GM19328 (cell line): ENCODE results near the gene A1CF.
"Not testable (repeated sequence)": the region's sequence is repeated elsewhere in the genome, so short reads cannot be mapped to it uniquely, and the experiment has no call there.

ENCODE experiments used
- ATAC-seq: cut with Tn5 transposase; IDR thresholded peaks from one replicate; pipeline ENCODE4 v1.9.1; 2021; ENCODE audit warnings: mild to moderate bottlenecking, moderate library complexity; ENCODE audit not compliant: unreplicated experiment

A1CF gene, protein sequence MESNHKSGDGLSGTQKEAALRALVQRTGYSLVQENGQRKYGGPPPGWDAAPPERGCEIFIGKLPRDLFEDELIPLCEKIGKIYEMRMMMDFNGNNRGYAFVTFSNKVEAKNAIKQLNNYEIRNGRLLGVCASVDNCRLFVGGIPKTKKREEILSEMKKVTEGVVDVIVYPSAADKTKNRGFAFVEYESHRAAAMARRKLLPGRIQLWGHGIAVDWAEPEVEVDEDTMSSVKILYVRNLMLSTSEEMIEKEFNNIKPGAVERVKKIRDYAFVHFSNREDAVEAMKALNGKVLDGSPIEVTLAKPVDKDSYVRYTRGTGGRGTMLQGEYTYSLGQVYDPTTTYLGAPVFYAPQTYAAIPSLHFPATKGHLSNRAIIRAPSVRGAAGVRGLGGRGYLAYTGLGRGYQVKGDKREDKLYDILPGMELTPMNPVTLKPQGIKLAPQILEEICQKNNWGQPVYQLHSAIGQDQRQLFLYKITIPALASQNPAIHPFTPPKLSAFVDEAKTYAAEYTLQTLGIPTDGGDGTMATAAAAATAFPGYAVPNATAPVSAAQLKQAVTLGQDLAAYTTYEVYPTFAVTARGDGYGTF

GRCh38 chr10:50885097-50885859 lies at the start of gene A1CF:
Gene A1CF, minus strand, starts transcription at chr10:50885627. Its CDS starts 25,687 bp downstream, at chr10:50859940.
- no peak for ATAC-seq

DNA sequence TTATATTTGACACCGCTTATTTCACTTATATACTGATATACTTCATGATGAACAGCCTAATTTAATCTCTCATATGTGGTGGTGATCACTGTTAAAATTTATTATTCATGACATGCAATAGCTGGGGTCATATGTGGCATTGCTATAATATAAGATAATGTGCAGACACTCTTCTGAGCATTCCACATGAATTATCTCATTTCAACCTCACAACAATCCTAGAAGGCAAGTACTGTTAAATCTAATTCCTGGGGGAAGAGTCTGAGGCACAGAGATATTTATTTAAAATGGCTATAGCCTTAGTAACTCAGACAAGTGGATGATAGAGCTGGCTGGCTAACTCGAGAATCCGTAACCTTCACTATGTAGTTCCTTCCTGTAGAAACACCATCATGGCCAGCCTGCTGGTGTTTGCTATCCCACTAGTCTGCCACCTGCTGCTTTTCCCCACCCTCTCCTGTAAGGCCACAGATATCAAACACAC lies 46.6 kb upstream of the A1CF start:
- no peak for ATAC-seq

DNA sequence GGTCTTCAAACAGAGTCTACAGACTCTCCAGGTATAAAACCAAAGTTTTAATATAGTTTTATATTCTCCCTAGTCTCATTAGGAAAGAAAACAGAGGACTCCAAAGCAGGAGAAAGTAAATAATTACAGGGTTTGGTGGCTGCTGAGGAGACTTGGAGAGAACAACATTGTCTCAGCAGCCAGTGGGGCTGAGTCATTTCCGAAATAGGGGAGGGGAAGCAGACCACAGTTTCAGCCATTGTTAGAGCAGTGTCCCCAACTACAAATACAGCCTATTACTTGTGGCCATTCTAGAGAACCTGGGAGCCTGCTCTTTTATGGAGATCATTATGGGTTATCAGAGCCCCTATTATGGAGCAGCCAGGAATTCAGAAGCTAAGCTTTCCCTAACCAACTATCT lies 44.2 kb upstream of the A1CF start:
- ATAC-seq = no peak

DNA sequence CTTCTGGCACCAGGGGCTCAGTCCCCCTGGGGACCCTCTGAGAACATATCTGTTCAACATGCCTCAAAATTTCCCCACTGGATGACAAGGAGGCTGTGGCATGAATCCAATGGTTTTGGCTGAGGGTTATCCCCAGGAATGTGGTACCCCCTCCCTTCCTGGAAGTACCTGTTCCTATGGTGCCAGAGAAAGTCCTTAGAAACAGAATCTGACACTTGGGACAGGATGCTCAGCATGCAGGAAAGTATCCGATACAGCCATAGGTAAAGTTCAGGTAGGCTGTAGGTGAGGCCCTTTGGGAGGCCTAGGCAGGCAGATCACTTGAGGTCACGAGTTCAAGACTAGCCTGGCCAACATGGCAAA lies 42.7 kb upstream of the A1CF start:
- no peak for ATAC-seq

- no peak for ATAC-seq
Observed at GRCh38 chr10:50927522-50928189, 42.2 kb upstream of the A1CF start.

DNA sequence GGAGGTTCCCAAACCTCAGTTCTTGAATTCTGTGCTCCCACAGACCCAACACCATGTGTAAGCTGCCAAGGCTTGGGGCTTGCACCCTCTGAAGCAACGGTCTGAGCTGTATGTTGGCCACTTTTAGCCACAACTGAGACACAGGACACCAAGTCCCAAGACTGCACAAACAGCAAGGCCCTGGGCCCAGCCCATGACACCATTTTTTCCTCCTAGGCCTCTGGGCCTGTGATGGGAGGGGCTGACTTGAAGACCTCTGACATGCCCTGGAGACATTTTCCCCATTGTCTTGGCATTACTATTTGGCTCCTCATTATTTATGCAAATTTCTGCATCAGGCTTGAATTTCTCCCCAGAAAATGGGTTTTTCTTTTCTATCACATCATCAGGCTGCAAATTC lies 38.0 kb upstream of the A1CF start:
- ATAC-seq = not testable (repeated sequence)

DNA sequence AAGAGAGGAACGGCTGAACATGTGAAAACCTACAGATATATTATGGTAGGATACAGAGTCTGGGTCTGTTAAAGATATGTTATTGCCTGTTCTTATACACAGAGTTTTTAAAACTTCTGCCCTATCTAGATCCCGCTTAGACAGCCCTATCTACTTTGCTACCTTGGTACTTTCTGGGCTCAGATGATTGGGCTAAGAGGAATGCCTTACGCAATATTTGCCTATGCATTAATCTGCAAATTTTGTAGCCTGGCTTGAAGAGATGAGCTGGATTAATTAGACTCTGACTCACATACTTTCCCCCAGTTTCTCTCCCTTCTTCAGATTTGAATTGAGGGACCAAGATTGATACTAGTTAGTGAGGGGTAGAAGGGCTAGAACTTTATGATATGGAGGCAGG lies 33.6 kb upstream of the A1CF start:
- ATAC-seq = no peak

GRCh38 chr10:50918529-50918928 lies 33.1 kb upstream of the A1CF start:
- no peak for ATAC-seq

DNA sequence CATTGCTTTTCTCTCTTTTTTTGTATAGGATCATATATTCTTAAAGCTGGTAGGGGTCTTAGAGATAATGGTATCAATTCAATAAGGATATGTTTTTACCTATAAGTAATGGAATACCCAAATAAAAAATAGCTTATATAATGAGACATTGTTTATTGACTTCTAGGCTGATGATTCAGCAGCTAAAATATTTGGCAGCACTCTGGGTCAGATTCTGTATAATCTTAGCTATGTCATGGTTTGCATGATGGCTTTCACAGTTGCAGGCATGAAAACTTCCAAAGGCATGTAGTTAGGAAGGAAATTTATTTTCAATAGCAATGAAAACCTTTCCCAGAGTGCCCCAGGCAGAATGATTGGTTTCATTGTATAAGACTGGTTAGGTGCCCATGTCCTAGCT lies 32.1 kb upstream of the A1CF start:
- no peak for ATAC-seq

GRCh38 chr10:50909334-50910014 lies 24.0 kb upstream of the A1CF start:
- no peak for ATAC-seq

GRCh38 chr10:50908366-50908765 lies 22.9 kb upstream of the A1CF start:
- ATAC-seq = no peak

DNA sequence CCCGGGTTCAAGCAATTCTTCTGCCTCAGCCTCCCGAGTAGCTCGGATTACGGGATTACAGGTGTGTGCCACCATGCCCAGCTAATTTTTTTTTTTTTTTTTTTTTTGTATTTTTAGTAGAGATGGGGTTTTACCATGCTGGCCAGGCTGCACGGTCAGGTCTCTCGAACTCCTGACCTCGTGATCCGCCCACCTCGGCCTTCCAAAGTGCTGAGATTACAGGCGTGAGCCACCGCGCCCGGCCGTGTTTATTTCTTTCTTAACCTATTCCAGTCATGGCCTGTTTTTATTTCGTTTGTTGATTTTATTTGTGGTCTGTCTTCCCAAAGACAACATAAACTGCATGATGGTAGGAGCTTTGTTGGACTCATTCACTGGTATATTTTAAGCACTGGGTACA lies 20.4 kb upstream of the A1CF start:
- not testable (repeated sequence) for ATAC-seq

- no peak for ATAC-seq
Observed at GRCh38 chr10:50896721-50897120, 11.3 kb upstream of the A1CF start.

DNA sequence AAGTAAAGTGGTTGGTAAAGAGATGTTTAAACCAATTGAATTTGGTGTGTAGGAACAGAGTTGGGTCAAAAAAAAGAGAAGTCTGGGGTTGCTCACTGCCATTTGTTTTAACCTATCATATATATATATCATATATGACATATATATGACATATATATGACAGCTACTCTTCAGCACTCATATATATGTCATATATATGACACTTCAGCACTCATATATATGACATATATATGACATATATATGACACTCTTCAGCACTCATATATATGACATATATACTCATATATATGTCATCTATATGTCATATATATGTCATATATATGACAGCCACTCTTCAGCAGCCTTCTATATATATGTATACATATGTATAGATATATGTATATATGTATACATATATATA lies 8.9 kb upstream of the A1CF start:
- ATAC-seq = no peak

- no peak for ATAC-seq
Observed at GRCh38 chr10:50892467-50892866, 7.0 kb upstream of the A1CF start.

GRCh38 chr10:50884302-50884701 lies 1.1 kb downstream of the A1CF start:
- ATAC-seq = no peak

- no peak for ATAC-seq
Observed at GRCh38 chr10:50883629-50884028, 1.8 kb downstream of the A1CF start.

GRCh38 chr10:50882540-50882983 lies 2.9 kb downstream of the A1CF start:
- ATAC-seq = no peak

DNA sequence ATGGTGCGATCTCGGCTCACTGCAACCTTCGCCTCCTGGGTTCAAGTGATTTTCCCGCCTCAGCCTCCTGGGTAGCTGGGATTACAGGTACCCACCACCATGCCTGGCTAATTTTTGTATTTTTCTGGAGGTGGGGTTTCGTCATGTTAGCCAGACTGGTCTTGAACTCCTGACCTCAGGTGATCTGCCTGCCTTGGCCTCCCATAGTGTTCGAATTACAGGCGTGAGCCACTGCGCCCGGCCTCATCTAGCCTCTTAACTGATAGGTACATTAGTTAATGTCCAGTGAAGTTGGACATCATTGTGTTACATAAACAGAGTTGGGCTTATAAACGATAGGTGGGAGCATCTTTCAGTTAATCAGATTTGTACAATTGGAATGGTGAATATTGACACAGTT lies 4.4 kb downstream of the A1CF start:
- ATAC-seq = not testable (repeated sequence)

DNA sequence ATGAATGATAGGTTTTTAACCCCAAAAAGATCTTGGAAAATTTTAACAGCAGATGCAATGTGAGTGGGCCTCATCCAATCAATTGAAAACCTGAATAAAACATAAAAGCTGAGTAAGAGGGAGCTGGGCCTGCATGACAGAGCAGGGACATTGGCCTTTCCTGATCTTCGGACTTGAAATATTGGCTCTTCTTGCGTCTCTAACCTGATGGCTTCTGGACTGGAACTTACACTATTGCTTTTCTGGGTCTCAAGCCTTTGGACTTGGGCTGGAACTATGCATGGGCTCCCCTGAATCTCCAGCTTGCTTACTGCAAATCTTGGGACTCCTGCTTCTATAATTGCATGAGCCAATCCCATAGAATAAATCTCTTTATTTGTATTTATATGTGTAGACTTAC lies 9.0 kb downstream of the A1CF start:
- no peak for ATAC-seq

GRCh38 chr10:50874723-50875122 lies 10.7 kb downstream of the A1CF start:
- ATAC-seq = no peak
